NCI-H2196 treated with DMSO at 0.1 percent for 48 hours (cell line): ENCODE data around the gene KCNC3.

ENCODE experiments used
- DNase-seq: peaks from one replicate; lab custom pipeline; 2025; ENCODE audit not compliant: unreplicated experiment; lab: John Stamatoyannopoulos, UW

Gene KCNC3

DNA sequence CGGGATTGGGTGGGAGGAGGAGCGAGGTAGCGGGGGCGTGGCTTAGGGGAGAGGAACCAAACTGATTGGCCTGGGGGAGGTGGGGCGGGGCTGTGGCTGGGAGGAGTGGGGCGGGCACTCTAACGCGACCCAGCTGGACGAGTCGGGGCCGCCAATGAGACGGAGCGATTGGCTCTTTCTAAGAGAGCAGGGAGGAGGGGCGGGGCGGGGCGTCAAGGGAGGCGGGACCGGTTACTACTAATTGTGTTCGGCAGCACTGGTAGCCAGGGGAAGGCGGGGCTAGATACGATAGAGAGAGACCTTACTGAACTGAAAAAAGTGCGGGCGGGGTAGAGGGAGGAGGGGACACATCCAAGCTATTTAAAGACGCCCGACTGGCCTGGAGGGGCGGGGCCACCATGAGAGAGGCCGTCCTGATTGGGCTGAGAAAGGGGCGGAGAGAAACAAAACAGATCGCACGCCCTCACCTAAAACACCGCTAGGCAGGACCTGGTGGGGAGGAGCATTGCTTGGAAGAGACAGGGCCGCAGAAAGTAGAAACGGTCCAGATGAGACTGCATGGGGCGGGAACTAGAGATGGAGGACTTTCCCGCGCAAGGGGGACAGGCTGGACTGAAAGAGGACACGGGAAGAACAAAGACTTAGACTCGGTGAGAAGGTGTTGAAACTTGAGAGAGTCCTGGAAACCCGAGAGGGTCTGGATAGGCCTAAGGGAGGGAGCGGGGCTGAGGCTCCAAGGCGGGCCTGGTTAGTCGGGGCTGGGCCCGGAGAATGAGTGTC, at the start of gene KCNC3:
KCNC3 (minus strand) TSS at position 232 of the 780 bp plus-strand sequence. CDS start 295 bp downstream, outside the sequence.
- DNase-seq, result peak; percentile 99

GRCh38 chr19:50378863-50379236, 49.7 kb upstream of the KCNC3 start:
- DNase-seq, result no peak

DNA sequence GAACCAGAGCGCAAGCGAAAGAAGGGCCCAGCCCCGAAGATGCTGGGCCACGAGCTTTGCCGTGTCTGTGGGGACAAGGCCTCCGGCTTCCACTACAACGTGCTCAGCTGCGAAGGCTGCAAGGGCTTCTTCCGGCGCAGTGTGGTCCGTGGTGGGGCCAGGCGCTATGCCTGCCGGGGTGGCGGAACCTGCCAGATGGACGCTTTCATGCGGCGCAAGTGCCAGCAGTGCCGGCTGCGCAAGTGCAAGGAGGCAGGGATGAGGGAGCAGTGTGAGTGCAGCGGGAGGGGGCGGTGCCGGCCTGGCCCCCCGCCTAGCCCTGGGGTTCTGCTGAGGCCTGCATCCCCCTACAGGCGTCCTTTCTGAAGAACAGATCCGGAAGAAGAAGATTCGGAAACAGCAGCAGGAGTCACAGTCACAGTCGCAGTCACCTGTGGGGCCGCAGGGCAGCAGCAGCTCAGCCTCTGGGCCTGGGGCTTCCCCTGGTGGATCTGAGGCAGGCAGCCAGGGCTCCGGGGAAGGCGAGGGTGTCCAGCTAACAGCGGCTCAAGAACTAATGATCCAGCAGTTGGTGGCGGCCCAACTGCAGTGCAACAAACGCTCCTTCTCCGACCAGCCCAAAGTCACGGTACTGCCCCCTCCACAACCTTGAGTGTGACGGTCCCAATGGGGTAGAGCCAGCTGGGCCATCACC, 49.1 kb upstream of the KCNC3 start:
- no peak for DNase-seq

DNA sequence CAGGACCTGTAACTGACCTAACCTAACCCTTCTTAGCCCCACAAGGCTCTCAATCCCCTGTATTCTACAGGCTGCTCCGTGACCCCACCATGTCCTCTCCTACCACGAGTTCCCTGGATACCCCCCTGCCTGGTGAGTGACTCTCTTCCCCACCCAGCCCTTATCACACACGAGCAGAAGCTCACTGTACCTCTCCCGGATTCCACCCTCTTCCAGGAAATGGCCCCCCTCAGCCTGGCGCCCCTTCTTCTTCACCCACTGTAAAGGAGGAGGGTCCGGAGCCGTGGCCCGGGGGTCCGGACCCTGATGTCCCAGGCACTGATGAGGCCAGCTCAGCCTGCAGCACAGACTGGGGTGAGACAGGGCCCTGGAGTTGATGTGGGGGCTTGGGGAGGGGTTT, 48.3 kb upstream of the KCNC3 start:
- DNase-seq, result no peak

DNA sequence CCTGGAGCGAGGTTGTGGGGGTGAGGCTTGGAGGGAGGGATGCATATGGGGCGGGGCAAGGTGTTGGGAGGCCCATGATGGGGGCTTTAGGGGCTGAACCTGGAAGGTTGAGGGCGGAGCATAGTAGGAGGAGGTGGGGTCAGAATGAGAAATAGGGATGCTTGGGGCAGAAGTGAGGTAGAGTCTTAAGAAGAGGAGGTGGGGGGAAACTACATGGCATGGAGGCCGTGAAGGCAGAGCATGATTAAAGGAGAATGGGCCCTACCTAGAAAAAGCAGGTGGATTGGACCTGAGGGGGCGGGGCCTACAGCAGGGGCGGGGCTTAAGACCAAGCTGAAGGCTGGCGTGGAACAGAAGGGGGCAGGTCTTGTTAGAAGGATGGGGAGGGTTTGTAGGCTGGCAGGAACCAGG, 47.9 kb upstream of the KCNC3 start:
- peak; percentile 70 for DNase-seq

- peak; percentile 92 for DNase-seq
These were observed 47.2 kb upstream of the KCNC3 start, which contains the start of gene NR1H2 for GRCh38 chr19:50376166-50377050. Gene NR1H2, plus strand, starts transcription at chr19:50376457. Its CDS starts 1,149 bp downstream, at chr19:50377606.

DNA sequence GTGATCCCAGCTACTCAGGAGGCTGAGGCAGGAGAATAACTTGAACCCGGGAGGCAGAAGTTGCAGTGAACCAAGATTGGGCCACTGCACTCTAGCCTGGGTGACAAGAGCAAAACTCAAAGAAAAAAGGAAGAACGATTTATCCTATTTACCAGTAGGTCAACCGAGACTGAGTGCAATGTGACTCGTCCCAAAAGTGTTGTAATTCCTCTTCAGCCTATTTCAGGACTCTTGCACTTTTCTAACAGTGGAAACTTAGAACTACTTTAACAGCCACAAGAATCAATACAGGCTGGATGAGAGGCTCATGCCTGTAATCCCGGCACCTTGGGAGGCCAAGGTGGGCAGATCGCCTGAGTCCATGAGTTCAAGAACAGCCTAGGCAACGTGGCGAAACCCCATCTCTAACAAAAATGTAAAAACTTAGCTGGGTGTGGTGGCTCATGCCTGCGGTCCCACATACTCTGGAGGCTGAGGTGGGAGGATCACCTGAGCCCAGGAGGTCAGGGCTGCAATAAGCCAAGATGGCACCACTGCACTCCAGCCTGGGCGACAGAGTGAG, 42.8 kb upstream of the KCNC3 start:
- no peak for DNase-seq

- peak; percentile 51 for DNase-seq
These were observed 39.7 kb upstream of the KCNC3 start for GRCh38 chr19:50368649-50369570.

DNA sequence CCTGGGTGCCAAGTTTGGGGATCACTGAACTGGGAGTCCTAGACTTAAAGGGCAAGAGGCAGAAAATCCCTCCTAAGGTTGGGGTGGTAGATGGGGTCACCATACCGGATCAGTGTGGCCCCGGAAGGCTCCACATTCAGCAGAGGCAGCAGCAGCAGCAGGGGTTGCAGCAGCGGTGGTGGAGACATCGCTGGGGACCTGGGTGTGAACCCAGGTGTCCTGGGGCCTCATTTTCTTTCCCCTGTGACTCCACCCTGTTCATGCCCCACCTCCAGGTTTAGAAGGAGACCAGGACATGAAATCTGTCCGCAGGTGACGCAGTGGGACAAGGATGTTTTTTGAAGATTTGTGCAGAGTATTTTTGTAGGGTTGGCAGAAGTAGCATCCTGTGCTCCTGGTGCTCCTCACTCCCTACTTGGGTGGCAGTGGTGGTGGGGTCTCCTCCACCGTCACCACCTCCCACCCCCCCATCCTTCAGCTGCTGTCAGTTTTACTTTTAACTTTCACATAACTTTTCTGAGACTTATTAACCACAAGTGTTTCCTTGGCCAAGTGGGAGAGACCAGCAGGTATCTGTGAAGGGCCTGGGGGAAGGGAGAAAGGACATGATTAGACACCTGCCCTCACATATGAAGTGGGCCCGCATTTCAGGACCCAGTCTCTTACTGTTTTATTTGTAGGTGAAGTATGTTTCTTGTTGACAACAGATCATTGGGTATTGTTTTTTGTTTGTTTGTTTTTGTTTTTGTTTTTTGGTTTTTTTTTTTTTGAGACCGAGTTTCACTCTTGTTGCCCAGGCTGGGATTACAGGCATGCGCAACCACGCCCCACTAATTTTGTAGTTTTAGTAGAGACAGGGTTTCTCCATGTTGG, 36.5 kb upstream of the KCNC3 start, which contains the start of gene NAPSA:
NAPSA (minus strand) TSS at position 206 of the 873 bp plus-strand sequence; CDS start at position 188, 18 bp downstream.
- no peak for DNase-seq

GRCh38 chr19:50362656-50363424, 33.7 kb upstream of the KCNC3 start:
- no peak for DNase-seq

- no peak for DNase-seq
These were observed 32.8 kb upstream of the KCNC3 start for GRCh38 chr19:50362030-50362412.

- no peak for DNase-seq
These were observed 32.3 kb upstream of the KCNC3 start for GRCh38 chr19:50361290-50362029.

- no peak for DNase-seq
These were observed 30.2 kb upstream of the KCNC3 start for GRCh38 chr19:50359328-50359818.

GRCh38 chr19:50358483-50359327, 29.5 kb upstream of the KCNC3 start:
- peak; percentile 78 for DNase-seq

GRCh38 chr19:50357178-50358100, 28.3 kb upstream of the KCNC3 start:
- DNase-seq, result peak; percentile 67
